ENCODE data around the gene MESP2. TPM values are rescaled to one million over a fixed set of nuclear protein-coding genes. Genes with fewer than 3 reads are reported as not detected.

The MESP2 gene
- total and polyA plus RNA-seq, 9 of the 15 experiments (the other 6 are each of a cell fraction or from before 2014, with no cell fraction given): 0.08 to 0.82 (median 0.37) TPM

DNA sequence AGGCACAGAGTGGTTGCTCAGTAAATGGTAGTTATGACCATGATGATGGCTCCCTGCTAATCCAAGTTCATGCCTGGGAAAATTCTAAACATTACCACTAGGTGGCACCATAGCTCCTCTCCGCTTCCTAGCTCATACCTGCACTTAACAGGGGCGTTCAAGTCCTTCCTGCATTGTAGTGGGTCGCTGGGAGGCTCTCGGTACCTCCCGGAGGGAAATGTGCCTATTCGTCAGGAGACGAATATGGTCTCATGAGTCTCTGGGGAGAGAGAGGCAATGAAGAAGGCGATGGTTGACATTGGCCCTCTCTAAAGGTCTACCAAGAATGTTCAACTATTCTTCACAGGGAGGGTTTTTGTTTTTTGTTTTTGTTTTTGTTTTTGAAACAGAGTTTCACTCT lies 36.0 kb upstream of the MESP2 start (continued):
- TF ChIP-seq, protein P1, sequence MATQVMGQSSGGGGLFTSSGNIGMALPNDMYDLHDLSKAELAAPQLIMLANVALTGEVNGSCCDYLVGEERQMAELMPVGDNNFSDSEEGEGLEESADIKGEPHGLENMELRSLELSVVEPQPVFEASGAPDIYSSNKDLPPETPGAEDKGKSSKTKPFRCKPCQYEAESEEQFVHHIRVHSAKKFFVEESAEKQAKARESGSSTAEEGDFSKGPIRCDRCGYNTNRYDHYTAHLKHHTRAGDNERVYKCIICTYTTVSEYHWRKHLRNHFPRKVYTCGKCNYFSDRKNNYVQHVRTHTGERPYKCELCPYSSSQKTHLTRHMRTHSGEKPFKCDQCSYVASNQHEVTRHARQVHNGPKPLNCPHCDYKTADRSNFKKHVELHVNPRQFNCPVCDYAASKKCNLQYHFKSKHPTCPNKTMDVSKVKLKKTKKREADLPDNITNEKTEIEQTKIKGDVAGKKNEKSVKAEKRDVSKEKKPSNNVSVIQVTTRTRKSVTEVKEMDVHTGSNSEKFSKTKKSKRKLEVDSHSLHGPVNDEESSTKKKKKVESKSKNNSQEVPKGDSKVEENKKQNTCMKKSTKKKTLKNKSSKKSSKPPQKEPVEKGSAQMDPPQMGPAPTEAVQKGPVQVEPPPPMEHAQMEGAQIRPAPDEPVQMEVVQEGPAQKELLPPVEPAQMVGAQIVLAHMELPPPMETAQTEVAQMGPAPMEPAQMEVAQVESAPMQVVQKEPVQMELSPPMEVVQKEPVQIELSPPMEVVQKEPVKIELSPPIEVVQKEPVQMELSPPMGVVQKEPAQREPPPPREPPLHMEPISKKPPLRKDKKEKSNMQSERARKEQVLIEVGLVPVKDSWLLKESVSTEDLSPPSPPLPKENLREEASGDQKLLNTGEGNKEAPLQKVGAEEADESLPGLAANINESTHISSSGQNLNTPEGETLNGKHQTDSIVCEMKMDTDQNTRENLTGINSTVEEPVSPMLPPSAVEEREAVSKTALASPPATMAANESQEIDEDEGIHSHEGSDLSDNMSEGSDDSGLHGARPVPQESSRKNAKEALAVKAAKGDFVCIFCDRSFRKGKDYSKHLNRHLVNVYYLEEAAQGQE (IDR thresholded peaks at IDR 0.05; ENCODE audit: borderline replicate concordance): peak; percentile 73
- TF ChIP-seq, protein P1 (CRISPR knock-in tag; IDR thresholded peaks at IDR 0.05; ENCODE audit: low read depth): no peak
- no peak for TF ChIP-seq PTBP1 (IDR thresholded peaks at IDR 0.05; ENCODE audit: low read depth, low read length)
- no peak for TF ChIP-seq SIN3B (IDR thresholded peaks at IDR 0.05; ENCODE audit: low read depth)
- no peak for TF ChIP-seq RHOXF2B (CRISPR knock-in tag; conservative IDR thresholded peaks at IDR 0.05)
- TF ChIP-seq CHD1 (IDR thresholded peaks at IDR 0.05; ENCODE audit: low read length): no peak
- TF ChIP-seq, protein P2, sequence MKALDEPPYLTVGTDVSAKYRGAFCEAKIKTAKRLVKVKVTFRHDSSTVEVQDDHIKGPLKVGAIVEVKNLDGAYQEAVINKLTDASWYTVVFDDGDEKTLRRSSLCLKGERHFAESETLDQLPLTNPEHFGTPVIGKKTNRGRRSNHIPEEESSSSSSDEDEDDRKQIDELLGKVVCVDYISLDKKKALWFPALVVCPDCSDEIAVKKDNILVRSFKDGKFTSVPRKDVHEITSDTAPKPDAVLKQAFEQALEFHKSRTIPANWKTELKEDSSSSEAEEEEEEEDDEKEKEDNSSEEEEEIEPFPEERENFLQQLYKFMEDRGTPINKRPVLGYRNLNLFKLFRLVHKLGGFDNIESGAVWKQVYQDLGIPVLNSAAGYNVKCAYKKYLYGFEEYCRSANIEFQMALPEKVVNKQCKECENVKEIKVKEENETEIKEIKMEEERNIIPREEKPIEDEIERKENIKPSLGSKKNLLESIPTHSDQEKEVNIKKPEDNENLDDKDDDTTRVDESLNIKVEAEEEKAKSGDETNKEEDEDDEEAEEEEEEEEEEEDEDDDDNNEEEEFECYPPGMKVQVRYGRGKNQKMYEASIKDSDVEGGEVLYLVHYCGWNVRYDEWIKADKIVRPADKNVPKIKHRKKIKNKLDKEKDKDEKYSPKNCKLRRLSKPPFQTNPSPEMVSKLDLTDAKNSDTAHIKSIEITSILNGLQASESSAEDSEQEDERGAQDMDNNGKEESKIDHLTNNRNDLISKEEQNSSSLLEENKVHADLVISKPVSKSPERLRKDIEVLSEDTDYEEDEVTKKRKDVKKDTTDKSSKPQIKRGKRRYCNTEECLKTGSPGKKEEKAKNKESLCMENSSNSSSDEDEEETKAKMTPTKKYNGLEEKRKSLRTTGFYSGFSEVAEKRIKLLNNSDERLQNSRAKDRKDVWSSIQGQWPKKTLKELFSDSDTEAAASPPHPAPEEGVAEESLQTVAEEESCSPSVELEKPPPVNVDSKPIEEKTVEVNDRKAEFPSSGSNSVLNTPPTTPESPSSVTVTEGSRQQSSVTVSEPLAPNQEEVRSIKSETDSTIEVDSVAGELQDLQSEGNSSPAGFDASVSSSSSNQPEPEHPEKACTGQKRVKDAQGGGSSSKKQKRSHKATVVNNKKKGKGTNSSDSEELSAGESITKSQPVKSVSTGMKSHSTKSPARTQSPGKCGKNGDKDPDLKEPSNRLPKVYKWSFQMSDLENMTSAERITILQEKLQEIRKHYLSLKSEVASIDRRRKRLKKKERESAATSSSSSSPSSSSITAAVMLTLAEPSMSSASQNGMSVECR (CRISPR knock-in tag; IDR thresholded peaks at IDR 0.05): no peak
- TF ChIP-seq, protein P3, sequence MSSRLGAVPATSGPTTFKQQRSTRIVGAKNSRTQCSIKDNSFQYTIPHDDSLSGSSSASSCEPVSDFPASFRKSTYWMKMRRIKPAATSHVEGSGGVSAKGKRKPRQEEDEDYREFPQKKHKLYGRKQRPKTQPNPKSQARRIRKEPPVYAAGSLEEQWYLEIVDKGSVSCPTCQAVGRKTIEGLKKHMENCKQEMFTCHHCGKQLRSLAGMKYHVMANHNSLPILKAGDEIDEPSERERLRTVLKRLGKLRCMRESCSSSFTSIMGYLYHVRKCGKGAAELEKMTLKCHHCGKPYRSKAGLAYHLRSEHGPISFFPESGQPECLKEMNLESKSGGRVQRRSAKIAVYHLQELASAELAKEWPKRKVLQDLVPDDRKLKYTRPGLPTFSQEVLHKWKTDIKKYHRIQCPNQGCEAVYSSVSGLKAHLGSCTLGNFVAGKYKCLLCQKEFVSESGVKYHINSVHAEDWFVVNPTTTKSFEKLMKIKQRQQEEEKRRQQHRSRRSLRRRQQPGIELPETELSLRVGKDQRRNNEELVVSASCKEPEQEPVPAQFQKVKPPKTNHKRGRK (tag; IDR thresholded peaks at IDR 0.05): no peak
- TF ChIP-seq SMARCA5 (IDR thresholded peaks at IDR 0.05): no peak
- no peak for TF ChIP-seq ZNF134 (CRISPR knock-in tag; conservative IDR thresholded peaks at IDR 0.05)
- TF ChIP-seq LCOR (CRISPR knock-in tag; IDR thresholded peaks at IDR 0.05): no peak
- TF ChIP-seq, protein P4, sequence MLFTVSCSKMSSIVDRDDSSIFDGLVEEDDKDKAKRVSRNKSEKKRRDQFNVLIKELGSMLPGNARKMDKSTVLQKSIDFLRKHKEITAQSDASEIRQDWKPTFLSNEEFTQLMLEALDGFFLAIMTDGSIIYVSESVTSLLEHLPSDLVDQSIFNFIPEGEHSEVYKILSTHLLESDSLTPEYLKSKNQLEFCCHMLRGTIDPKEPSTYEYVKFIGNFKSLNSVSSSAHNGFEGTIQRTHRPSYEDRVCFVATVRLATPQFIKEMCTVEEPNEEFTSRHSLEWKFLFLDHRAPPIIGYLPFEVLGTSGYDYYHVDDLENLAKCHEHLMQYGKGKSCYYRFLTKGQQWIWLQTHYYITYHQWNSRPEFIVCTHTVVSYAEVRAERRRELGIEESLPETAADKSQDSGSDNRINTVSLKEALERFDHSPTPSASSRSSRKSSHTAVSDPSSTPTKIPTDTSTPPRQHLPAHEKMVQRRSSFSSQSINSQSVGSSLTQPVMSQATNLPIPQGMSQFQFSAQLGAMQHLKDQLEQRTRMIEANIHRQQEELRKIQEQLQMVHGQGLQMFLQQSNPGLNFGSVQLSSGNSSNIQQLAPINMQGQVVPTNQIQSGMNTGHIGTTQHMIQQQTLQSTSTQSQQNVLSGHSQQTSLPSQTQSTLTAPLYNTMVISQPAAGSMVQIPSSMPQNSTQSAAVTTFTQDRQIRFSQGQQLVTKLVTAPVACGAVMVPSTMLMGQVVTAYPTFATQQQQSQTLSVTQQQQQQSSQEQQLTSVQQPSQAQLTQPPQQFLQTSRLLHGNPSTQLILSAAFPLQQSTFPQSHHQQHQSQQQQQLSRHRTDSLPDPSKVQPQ (CRISPR knock-in tag; IDR thresholded peaks at IDR 0.05; ENCODE audit: borderline replicate concordance): no peak
- no peak for TF ChIP-seq MEF2D (tag; conservative IDR thresholded peaks at IDR 0.05; ENCODE audit: low read depth)
